GM19372 (cell line): Measurements from ENCODE around the gene NIPBL.
"Not testable (repeated sequence)": the region's sequence is repeated elsewhere in the genome, so short reads cannot be mapped to it uniquely, and the experiment has no call there.

Experiments used
- ATAC-seq: cut with Tn5 transposase; IDR thresholded peaks from one replicate; pipeline ENCODE4 v1.9.1; 2021; ENCODE audit warnings: mild to moderate bottlenecking, low read depth, moderate library complexity; ENCODE audit not compliant: unreplicated experiment

NIPBL gene

DNA sequence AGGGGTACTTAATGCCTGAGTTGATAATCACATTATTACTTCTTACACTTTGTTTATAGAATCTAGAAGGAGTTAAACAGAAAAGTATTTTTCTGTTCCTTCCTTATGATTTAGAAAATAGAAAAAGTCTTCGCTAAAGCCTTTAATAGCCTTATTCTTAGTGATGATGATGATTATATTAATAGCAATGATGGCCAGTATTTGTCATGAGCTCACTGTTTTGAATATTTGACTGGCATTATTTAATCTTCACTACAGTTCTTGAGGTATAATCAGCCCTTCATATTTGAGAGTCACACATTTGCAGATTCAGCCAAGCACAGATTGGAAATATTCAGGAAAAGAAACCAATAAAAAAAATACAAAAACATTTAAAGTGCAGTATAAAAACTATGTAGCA lies 23.3 kb downstream of the NIPBL start:
- ATAC-seq = no peak

DNA sequence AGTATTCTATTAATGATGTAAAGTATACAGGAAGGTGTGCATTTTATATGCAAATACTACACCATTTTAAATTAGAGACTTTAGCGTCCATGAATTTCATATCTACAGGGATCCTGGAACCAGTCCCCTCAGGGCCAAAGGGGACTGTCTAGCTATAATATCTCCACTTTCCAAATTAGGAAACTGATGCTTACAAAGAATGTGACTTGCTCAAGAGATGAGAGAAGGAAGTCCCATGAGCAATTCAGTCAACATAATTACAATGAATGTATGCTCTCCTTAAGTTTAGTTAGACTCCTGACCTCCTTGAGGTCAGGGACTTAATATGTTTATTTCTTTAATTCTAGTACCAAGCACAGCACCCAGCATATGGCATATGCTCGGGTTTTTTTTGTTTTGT lies 23.7 kb downstream of the NIPBL start:
- ATAC-seq = no peak

DNA sequence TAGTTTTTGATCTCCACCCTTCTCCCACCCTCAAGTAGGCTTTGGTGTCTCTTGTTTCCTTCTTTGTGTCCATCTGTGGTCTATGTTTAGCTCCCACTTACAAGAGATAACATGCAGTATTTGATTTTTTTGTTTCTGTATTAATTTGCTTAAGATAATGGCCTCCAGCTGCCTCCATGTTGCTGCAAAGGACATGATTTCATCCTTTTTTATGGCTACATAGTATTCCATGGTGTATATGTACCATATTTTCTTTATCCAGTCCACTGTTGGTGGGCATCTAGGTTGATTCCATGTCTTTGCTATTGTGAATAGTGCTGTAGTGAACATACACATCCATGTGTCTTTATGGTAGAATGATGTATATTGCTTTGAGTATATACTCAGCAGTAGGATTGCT lies 24.5 kb downstream of the NIPBL start:
- not testable (repeated sequence) for ATAC-seq

DNA sequence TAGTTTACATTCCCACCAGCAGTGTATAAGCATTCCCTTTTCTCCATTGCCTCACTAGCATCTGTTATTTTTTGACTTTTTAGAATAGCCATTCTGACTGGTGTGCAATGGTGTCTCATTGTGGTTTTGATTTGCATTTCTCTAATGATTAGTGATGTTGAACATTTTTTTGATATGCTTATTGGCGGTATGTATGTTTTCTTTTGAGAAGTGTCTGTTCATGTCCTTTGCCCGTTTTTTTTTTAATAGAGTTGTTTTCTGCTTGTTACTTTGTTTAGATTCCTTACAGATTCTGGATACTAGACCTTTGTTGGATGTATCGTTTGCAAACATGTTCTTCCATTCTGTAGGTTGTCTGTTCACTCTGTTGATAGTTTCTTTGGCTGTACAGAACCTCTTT lies 25.3 kb downstream of the NIPBL start:
- ATAC-seq = no peak

GRCh38 chr5:36902353-36902752 lies 25.8 kb downstream of the NIPBL start:
- ATAC-seq = no peak

GRCh38 chr5:36904677-36905076 lies 28.1 kb downstream of the NIPBL start:
- ATAC-seq = no peak

GRCh38 chr5:36908544-36909260 lies 32.1 kb downstream of the NIPBL start:
- ATAC-seq = no peak

GRCh38 chr5:36915653-36916052 lies 39.1 kb downstream of the NIPBL start:
- no peak for ATAC-seq

DNA sequence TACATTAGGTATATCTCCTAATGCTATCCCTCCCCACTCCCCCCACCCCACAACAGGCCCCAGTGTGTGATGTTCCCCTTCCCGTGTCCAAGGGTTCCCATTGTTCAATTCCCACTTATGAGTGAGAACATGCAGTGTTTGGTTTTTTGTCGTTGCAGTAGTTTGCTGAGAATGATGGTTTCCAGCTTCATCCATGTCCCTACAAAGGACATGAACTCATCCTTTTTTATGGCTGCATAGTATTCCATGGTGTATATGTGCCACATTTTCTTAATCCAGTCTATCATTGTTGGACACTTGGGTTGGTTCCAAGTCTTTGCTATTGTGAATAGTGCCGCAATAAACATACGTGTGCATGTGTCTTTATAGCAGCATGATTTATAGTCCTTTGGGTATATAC lies 40.0 kb downstream of the NIPBL start:
- ATAC-seq = not testable (repeated sequence)

GRCh38 chr5:36917358-36917757 lies 40.8 kb downstream of the NIPBL start:
- ATAC-seq = not testable (repeated sequence)

GRCh38 chr5:36919238-36919637 lies 42.7 kb downstream of the NIPBL start:
- ATAC-seq = no peak

DNA sequence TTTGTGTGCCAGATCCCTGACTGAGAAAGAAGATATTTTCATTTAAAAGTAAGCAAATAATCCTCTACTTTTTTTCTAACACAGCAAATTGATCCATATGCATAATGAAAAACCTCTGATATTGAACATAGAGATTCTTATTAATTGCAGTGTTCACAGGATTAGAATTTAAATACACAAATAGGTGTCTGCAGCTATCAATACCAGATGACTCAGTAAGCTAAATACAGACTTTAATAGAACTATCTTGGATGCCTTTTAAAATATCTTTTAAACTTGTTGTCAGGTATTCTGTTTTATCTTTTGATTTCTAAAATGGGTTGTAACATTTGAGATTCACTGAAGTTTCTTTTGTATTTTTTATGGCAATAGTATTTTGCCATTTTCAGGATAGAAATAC lies 43.1 kb downstream of the NIPBL start:
- no peak for ATAC-seq

- ATAC-seq = no peak
These were observed 52.4 kb downstream of the NIPBL start for GRCh38 chr5:36928947-36929346.

DNA sequence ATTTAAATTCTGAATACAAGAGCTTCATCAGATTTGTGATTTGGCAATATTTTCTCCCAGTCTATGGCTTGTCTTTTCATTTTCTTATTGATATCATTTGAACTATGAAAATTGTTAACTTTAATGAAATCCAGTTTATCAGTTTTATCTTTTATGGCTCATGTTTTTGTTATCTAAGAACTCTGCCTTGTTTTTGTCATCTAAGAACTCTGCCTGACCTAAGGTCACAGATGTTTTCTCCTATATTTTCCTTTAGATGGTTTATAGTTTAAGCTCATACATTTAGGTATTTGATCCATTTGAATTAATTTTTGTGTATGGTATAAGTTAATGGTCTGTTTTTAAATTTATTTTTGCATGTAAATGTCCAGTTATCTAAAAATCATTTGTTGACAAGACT lies 52.9 kb downstream of the NIPBL start:
- no peak for ATAC-seq

GRCh38 chr5:36932056-36932455 lies 55.5 kb downstream of the NIPBL start:
- ATAC-seq = no peak

- no peak for ATAC-seq
These were observed 56.1 kb downstream of the NIPBL start for GRCh38 chr5:36932699-36933098.

GRCh38 chr5:36934740-36935356 lies 58.3 kb downstream of the NIPBL start:
- ATAC-seq = no peak

GRCh38 chr5:36935805-36936204 lies 59.2 kb downstream of the NIPBL start:
- no peak for ATAC-seq

- ATAC-seq = no peak
These were observed 59.7 kb downstream of the NIPBL start for GRCh38 chr5:36936309-36936708.

DNA sequence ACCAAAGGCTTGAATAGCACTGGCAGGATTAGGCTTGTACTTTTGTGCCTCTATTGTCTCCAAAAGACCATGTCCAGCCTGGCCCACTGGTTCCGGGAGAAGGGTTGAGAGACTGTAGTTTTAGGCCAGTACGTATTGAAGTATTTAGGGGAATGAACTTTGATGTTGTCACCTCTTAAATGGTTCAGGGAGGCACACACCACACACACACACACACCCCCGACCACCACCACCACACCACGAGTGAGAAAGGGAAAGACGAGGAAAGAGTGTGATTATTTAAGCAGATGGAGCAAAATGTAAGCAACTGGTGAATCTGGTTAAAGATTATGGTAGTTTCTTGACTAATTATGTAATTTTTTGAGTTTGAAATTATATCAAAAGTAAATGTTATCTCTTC lies 61.6 kb downstream of the NIPBL start:
- ATAC-seq = no peak

GRCh38 chr5:36939969-36940858 lies 63.6 kb downstream of the NIPBL start:
- no peak for ATAC-seq
